HEK293 (cell line): ENCODE results near the gene SPO11.

Experiments
- GLIS1 ChIP-seq: fragments of 450-650 bp; formaldehyde crosslinking; IDR thresholded peaks from 2 replicates; pipeline ENCODE4 v1.5.1; 2016; ENCODE audit warnings: missing biosample characterization, missing genetic modification characterization
- RBAK ChIP-seq: fragments of 450-650 bp; formaldehyde crosslinking; IDR thresholded peaks from 2 replicates; pipeline ENCODE4 v1.5.1; 2016; ENCODE audit warnings: missing biosample characterization, missing genetic modification characterization
- ZBTB1 ChIP-seq: fragments of 450-650 bp; formaldehyde crosslinking; IDR thresholded peaks from 2 replicates; pipeline ENCODE4 v1.5.1; 2016; ENCODE audit warnings: missing biosample characterization, missing genetic modification characterization
- ZNF10 ChIP-seq: fragments of 450-650 bp; formaldehyde crosslinking; IDR thresholded peaks from 2 replicates; pipeline ENCODE4 v1.5.1; 2017; ENCODE audit warnings: missing biosample characterization, missing genetic modification characterization
- ZNF138 ChIP-seq: fragments of 450-650 bp; formaldehyde crosslinking; IDR thresholded peaks from 2 replicates; pipeline ENCODE4 v1.5.1; 2016; ENCODE audit warnings: missing biosample characterization, missing genetic modification characterization, borderline replicate concordance
- ZNF16 ChIP-seq: fragments of 450-650 bp; formaldehyde crosslinking; IDR thresholded peaks from 2 replicates; pipeline ENCODE4 v1.5.1; 2016; ENCODE audit warnings: low read depth, missing biosample characterization, missing genetic modification characterization
- ZNF23 ChIP-seq: fragments of 450-650 bp; formaldehyde crosslinking; IDR thresholded peaks from 2 replicates; pipeline ENCODE4 v1.5.1; 2016; ENCODE audit warnings: missing biosample characterization, missing genetic modification characterization, borderline replicate concordance
- ZNF248 ChIP-seq: fragments of 450-650 bp; formaldehyde crosslinking; IDR thresholded peaks from 2 replicates; pipeline ENCODE4 v1.5.1; 2017; ENCODE audit warnings: missing biosample characterization, missing genetic modification characterization
- ZNF274 ChIP-seq, 2 experiments: fragments of 200-500 bp in 1 of 2; fragments of 450-650 bp in 1 of 2; sonication (Bioruptor generic) in 1 of 2; formaldehyde crosslinking in 1 of 2; IDR thresholded peaks; 2 replicates each; pipeline versions ENCODE4 v1.5.1 to v1.6.1; 2014 to 2016; ENCODE audit warnings: borderline replicate concordance in 1 of 2, inconsistent platforms in 1 of 2, low read length in 1 of 2, missing biosample characterization in 1 of 2, missing genetic modification characterization in 1 of 2
- ZNF292 ChIP-seq: fragments of 450-650 bp; formaldehyde crosslinking; IDR thresholded peaks from 2 replicates; pipeline ENCODE4 v1.5.1; 2016; ENCODE audit warnings: low read depth, missing biosample characterization, missing genetic modification characterization, borderline replicate concordance
- ZNF366 ChIP-seq: fragments of 450-650 bp; formaldehyde crosslinking; conservative IDR thresholded peaks from 2 replicates; pipeline ENCODE4 v1.5.1; 2016; ENCODE audit warnings: missing biosample characterization, missing genetic modification characterization
- TF ChIP-seq, protein P1 (sequence below): fragments of 450-650 bp; formaldehyde crosslinking; IDR thresholded peaks from 2 replicates; pipeline ENCODE4 v1.5.1; 2016; ENCODE audit warnings: missing biosample characterization, missing genetic modification characterization
- TF ChIP-seq, protein P2 (sequence below): fragments of 450-650 bp; formaldehyde crosslinking; IDR thresholded peaks from 2 replicates; pipeline ENCODE4 v1.5.1; 2017; ENCODE audit warnings: missing biosample characterization, mild to moderate bottlenecking, missing genetic modification characterization, moderate library complexity
- TF ChIP-seq, protein P3 (sequence below): fragments of 450-650 bp; formaldehyde crosslinking; IDR thresholded peaks from 2 replicates; pipeline ENCODE4 v1.5.1; 2016; ENCODE audit warnings: missing biosample characterization, missing genetic modification characterization

DNA sequence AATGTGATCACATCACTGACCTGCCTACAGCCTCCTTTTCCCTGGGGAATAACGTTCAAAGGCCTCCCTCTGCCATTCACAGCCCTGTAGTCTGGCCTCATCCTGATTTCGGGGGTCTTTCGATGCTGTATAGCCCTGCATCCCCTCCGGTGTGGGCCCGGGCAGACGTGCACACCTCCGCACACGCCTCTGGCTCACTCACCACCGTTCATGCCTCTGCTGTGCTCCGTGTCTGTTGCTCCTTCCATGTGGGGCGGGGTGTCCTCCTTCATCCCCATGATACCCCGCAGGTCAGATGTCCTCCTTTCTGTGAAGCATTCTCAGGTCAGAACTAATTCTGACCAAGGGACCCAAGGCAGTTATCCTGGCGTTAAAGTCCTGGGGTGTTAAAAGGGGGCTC is 47.7 kb downstream of the SPO11 start:
- TF ChIP-seq ZNF16 (tag by site-specific recombination) (no peak), ZNF10 (no peak), ZNF23 (no peak), ZNF138 (tag by site-specific recombination) (no peak), RBAK (tag by site-specific recombination) (no peak), ZNF292 (tag by site-specific recombination) (no peak), ZBTB1 (tag by site-specific recombination) (no peak), GLIS1 (no peak), ZNF274 (IDR thresholded peaks at IDR 0.05; ENCODE audit: low read length) (no peak), ZNF274 (tag by site-specific recombination; IDR thresholded peaks at IDR 0.05; ENCODE audit: borderline replicate concordance) (no peak), ZNF248 (tag by site-specific recombination) (no peak), ZNF366 (no peak)
- TF ChIP-seq, protein P1, sequence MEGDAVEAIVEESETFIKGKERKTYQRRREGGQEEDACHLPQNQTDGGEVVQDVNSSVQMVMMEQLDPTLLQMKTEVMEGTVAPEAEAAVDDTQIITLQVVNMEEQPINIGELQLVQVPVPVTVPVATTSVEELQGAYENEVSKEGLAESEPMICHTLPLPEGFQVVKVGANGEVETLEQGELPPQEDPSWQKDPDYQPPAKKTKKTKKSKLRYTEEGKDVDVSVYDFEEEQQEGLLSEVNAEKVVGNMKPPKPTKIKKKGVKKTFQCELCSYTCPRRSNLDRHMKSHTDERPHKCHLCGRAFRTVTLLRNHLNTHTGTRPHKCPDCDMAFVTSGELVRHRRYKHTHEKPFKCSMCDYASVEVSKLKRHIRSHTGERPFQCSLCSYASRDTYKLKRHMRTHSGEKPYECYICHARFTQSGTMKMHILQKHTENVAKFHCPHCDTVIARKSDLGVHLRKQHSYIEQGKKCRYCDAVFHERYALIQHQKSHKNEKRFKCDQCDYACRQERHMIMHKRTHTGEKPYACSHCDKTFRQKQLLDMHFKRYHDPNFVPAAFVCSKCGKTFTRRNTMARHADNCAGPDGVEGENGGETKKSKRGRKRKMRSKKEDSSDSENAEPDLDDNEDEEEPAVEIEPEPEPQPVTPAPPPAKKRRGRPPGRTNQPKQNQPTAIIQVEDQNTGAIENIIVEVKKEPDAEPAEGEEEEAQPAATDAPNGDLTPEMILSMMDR: no peak
- TF ChIP-seq, protein P2, sequence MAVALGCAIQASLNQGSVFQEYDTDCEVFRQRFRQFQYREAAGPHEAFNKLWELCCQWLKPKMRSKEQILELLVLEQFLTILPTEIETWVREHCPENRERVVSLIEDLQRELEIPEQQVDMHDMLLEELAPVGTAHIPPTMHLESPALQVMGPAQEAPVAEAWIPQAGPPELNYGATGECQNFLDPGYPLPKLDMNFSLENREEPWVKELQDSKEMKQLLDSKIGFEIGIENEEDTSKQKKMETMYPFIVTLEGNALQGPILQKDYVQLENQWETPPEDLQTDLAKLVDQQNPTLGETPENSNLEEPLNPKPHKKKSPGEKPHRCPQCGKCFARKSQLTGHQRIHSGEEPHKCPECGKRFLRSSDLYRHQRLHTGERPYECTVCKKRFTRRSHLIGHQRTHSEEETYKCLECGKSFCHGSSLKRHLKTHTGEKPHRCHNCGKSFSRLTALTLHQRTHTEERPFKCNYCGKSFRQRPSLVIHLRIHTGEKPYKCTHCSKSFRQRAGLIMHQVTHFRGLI: no peak
- TF ChIP-seq, protein P3, sequence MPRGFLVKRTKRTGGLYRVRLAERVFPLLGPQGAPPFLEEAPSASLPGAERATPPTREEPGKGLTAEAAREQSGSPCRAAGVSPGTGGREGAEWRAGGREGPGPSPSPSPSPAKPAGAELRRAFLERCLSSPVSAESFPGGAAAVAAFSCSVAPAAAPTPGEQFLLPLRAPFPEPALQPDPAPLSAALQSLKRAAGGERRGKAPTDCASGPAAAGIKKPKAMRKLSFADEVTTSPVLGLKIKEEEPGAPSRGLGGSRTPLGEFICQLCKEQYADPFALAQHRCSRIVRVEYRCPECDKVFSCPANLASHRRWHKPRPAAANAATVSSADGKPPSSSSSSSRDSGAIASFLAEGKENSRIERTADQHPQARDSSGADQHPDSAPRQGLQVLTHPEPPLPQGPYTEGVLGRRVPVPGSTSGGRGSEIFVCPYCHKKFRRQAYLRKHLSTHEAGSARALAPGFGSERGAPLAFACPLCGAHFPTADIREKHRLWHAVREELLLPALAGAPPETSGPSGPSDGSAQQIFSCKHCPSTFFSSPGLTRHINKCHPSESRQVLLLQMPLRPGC: no peak
